ENCODE measurements around the gene AGRN.

DNA sequence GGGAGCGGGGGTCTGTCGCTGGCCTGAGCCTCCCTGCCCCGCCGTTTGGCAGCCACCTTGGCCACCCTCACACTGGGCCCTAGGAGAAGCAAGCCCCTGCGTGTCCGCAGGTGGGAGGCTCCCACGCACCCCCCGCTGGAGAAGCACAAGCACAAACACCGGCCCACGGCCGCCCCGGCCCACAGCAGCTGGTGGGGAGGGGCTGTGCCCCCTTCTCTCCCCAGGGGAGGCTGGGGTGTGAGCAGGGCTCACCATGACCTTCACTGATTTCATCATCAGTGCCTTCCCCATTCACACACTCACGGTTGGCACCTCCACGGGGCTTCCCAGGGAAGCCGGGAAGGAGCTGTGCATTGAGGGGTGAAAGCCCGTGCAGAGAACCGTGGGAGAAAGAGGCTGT lies 7.9 kb downstream of the AGRN start:
- TF ChIP-seq POLR2AphosphoS5 (IDR thresholded peaks at IDR 0.05): no peak
- TF ChIP-seq, protein P1, sequence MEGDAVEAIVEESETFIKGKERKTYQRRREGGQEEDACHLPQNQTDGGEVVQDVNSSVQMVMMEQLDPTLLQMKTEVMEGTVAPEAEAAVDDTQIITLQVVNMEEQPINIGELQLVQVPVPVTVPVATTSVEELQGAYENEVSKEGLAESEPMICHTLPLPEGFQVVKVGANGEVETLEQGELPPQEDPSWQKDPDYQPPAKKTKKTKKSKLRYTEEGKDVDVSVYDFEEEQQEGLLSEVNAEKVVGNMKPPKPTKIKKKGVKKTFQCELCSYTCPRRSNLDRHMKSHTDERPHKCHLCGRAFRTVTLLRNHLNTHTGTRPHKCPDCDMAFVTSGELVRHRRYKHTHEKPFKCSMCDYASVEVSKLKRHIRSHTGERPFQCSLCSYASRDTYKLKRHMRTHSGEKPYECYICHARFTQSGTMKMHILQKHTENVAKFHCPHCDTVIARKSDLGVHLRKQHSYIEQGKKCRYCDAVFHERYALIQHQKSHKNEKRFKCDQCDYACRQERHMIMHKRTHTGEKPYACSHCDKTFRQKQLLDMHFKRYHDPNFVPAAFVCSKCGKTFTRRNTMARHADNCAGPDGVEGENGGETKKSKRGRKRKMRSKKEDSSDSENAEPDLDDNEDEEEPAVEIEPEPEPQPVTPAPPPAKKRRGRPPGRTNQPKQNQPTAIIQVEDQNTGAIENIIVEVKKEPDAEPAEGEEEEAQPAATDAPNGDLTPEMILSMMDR (IDR thresholded peaks at IDR 0.05): no peak
